Ovary (tissue), 9 donors: Measurements from ENCODE around the gene ADK. TPM values are rescaled to one million over a fixed set of nuclear protein-coding genes. Genes with fewer than 3 reads are reported as not detected.

Experiments used
- DNase-seq, 5 donors: peaks; one replicate each; pipeline ENCODE4 v3.0.0-alpha.2; 2019 to 2020
- H3K27ac ChIP-seq, 2 donors: fragments of 200-600 bp; one replicate each; pipeline versions ENCODE4 v1.5.1 to v1.8.0; 2019 to 2022
- H3K27me3 ChIP-seq: fragments of 200-600 bp; one replicate; pipeline ENCODE4 v1.8.0; 2022
- H3K36me3 ChIP-seq: fragments of 200-600 bp; sonication (generic); one replicate; pipeline ENCODE4 v1.5.1; 2019
- H3K4me1 ChIP-seq: one replicate; pipeline ENCODE4 v1.8.1; 2013; ENCODE audit warnings: mild to moderate bottlenecking, moderate library complexity; ENCODE audit not compliant: insufficient read depth
- H3K4me3 ChIP-seq: fragments of 200-600 bp; sonication (generic); one replicate; pipeline ENCODE4 v1.5.1; 2017
- H3K9me3 ChIP-seq, 2 donors: fragments of 200-600 bp in 1 of 2; sonication (generic) in 1 of 2; one replicate each; pipeline versions ENCODE4 v1.5.1 to v1.8.1; 2013 to 2019; ENCODE audit warnings: mild to moderate bottlenecking in 1 of 2, moderate library complexity in 1 of 2
- CTCF ChIP-seq, 3 donors: fragments of 450-650 bp in 2 of 3; fragments of 200-600 bp in 1 of 3; IDR thresholded peaks; one replicate each; pipeline versions ENCODE4 v1.5.1 to v1.8.0; 2016 to 2022; ENCODE audit warnings: antibody characterized with exemption in 3 of 3, mild to moderate bottlenecking in 1 of 3
- EP300 ChIP-seq: sonication (generic); formaldehyde crosslinking; IDR thresholded peaks from one replicate; pipeline ENCODE4 v1.6.1; 2017; ENCODE audit warnings: antibody characterized with exemption
- POLR2A ChIP-seq: fragments of 450-650 bp; IDR thresholded peaks from one replicate; pipeline ENCODE4 v1.6.1; 2017; ENCODE audit warnings: antibody characterized with exemption, mild to moderate bottlenecking, moderate library complexity
- WGBS, 3 donors: extraction: QIAGEN DNeasy Blood & Tissue Kit in 1 of 3; methylation state at CpG; one replicate each; pipeline versions ENCODE4 v1.1.5 to v1.1.7; 2013 to 2017; 5-methylcytosine and 5-hydroxymethylcytosine counted together
- intact Hi-C, 4 donors: fragments of 100-400 bp; cut with DNase I; formaldehyde crosslinking; loops; one replicate each; pipeline versions ENCODE4 v1.11.0 to v1.15.1; 2022 to 2023
- polyA plus RNA-seq, 2 donors: library from polyadenylated mRNA; stranded (reverse); fragments of 200-250 nt in 1 of 2; fragments of 350-450 nt in 1 of 2; fragmentation: Illumina TruSeq in 1 of 2; extraction: RNeasy Lipid Tissue Mini Kit (QIAGEN cat#74804) in 1 of 2; gene quantifications; one replicate each; pipeline ENCODE4 v1.2.3, GENCODE V29; 2013 to 2014
- total RNA-seq, 7 donors: library from RNA; depleted of rRNA in 2 of 7; stranded (reverse); fragments of >200 nt in 2 of 7; fragmentation: NEBNext Ultra II Directional in 3 of 7; extraction: Animal tissue kit (Norgen Biotek cat#: 25700) in 3 of 7; gene quantifications; one replicate each; pipeline versions ENCODE4 v1.1.0 to v1.2.4, GENCODE V29; 2016 to 2023
- donor health status: DM: no; HTN: no; CAD: no; lungs with moderate emphysema.
- donor health status: DM: no; HTN: no; CAD: no.
- donor health status: Bipolar disorder and iron deficiency.
- donor health status: DM: yes; HTN: yes; CAD: no.
- donor health status: DM: no; HTN: no; CAD: no.
- donor health status: DM: yes; HTN: yes; CAD: no.

Gene ADK
- total and polyA plus RNA-seq, 9 donors, result 9.4 to 20.4 (median 12.2) TPM

GRCh38 chr10:74300666-74301065, 149.6 kb downstream of the ADK start:
- no peaks in the 10 kb centered on the region for H3K9me3 ChIP-seq
- WGBS, 3 donors, result 0 to 82% (median 62%) methylated on average over 1 of the region's 1 CpG
- H3K27ac ChIP-seq, result no peak overlapping the region
- no peaks in the 10 kb centered on the region for H3K27me3 ChIP-seq
- intact Hi-C loops, result no loop called here
- H3K4me1 ChIP-seq, result no peaks in the 10 kb centered on the region
- no peak overlapping the region for H3K4me3 ChIP-seq
- TF ChIP-seq EP300, result no peak
- no peak for TF ChIP-seq POLR2A
- TF ChIP-seq CTCF (IDR thresholded peaks at IDR 0.05), result no peak
- no peak for DNase-seq
- H3K36me3 ChIP-seq, result no peaks in the 10 kb centered on the region

- no peaks in the 10 kb centered on the region for H3K4me1 ChIP-seq
- no peak for TF ChIP-seq POLR2A
- TF ChIP-seq CTCF (IDR thresholded peaks at IDR 0.05), result no peak
- no peak for TF ChIP-seq EP300
- WGBS, 3 donors, result 95 to 98% (median 96%) methylated on average over 3 of the region's 3 CpGs
- H3K27me3 ChIP-seq, result no peaks in the 10 kb centered on the region
- H3K36me3 ChIP-seq, result no peaks in the 10 kb centered on the region
- intact Hi-C loops, result no loop called here
- H3K9me3 ChIP-seq, result no peaks in the 10 kb centered on the region
- no peak overlapping the region for H3K27ac ChIP-seq
- H3K4me3 ChIP-seq, result no peak overlapping the region
- DNase-seq, result no peak
These were observed 154.7 kb downstream of the ADK start for GRCh38 chr10:74305730-74306129.

- Histone ChIP-seq H3K4me1 (no peaks in the 10 kb centered on the region), H3K27me3 (no peaks in the 10 kb centered on the region), H3K36me3 (no peaks in the 10 kb centered on the region), H3K9me3 (no peaks in the 10 kb centered on the region), H3K27ac (no peak overlapping the region), H3K4me3 (no peak overlapping the region)
- DNase-seq, result no peak
- no peak for TF ChIP-seq POLR2A
- 61 to 95% (median 78%) methylated on average over 3 of the region's 3 CpGs for WGBS, 3 donors
- intact Hi-C loops, result no loop called here
These were observed 155.4 kb downstream of the ADK start for GRCh38 chr10:74306227-74306982.

GRCh38 chr10:74307061-74307651, 156.1 kb downstream of the ADK start:
- 36 to 53% (median 51%) methylated on average over 3 of the region's 3 CpGs for WGBS, 3 donors
- no peaks in the 10 kb centered on the region for H3K4me1 ChIP-seq
- no peaks in the 10 kb centered on the region for H3K9me3 ChIP-seq
- no peak overlapping the region for H3K4me3 ChIP-seq
- DNase-seq, result no peak
- H3K36me3 ChIP-seq, result no peaks in the 10 kb centered on the region
- H3K27me3 ChIP-seq, result no peaks in the 10 kb centered on the region
- no peak for TF ChIP-seq CTCF (IDR thresholded peaks at IDR 0.05)
- no peak for TF ChIP-seq EP300
- no peak for TF ChIP-seq POLR2A
- intact Hi-C loops, result no loop called here
- no peak overlapping the region for H3K27ac ChIP-seq

GRCh38 chr10:74310652-74311257, 159.7 kb downstream of the ADK start:
- no peaks in the 10 kb centered on the region for H3K9me3 ChIP-seq
- H3K4me1 ChIP-seq, result no peaks in the 10 kb centered on the region
- H3K36me3 ChIP-seq, result no peaks in the 10 kb centered on the region
- no peak overlapping the region for H3K27ac ChIP-seq
- intact Hi-C loops, result no loop called here
- whole genome bisulfite sequencing, 3 donors, result 79 to 93% (median 84%) methylated on average over 2 of the region's 2 CpGs
- no peak overlapping the region for H3K4me3 ChIP-seq
- no peaks in the 10 kb centered on the region for H3K27me3 ChIP-seq
- no peak for DNase-seq
- TF ChIP-seq EP300, result no peak
- TF ChIP-seq CTCF (IDR thresholded peaks at IDR 0.05), result no peak
- TF ChIP-seq POLR2A, result no peak
